ENCODE data around the gene SLC9A6. TPM values are rescaled to one million over a fixed set of nuclear protein-coding genes. Genes with fewer than 3 reads are reported as not detected.

The SLC9A6 gene
- total and polyA plus RNA-seq, 2 of the 8 experiments (the other 6 are each of a cell fraction or from before 2014, with no cell fraction given), result 8.0 to 14.1 TPM

DNA sequence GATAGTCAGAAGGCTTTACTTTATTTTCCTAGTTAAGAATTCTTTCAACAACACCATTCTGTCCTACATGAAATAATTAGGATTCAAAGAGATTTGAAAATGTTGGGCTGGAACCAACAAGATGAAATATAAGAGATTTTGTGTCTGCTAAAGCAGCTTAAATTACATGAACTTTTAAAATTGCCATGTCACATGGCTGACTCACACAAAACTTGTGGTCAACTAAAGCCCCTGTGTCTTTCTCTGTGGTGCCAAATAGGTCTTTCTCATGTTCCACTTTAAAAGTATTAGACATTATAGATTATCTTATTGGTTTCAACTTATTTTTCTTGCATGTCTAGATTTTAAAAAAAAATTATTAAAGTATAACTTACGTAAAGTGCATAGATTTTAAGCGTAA lies 101.3 kb downstream of the SLC9A6 start:
- no peak for FAIRE-seq
- no peak for TF ChIP-seq RNF2 (IDR thresholded peaks at IDR 0.05; ENCODE audit: borderline replicate concordance, low read depth, low read length, missing control alignments, poor library complexity, severe bottlenecking)
- no peak for TF ChIP-seq SRF (IDR thresholded peaks at IDR 0.05; ENCODE audit: low read depth, low read length)
- TF ChIP-seq, protein P1, sequence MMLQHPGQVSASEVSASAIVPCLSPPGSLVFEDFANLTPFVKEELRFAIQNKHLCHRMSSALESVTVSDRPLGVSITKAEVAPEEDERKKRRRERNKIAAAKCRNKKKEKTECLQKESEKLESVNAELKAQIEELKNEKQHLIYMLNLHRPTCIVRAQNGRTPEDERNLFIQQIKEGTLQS (IDR thresholded peaks at IDR 0.05; ENCODE audit: insufficient read depth, low read depth, low read length), result no peak
- no peak for TF ChIP-seq CTBP2 (IDR thresholded peaks at IDR 0.05; ENCODE audit: borderline replicate concordance, insufficient read depth, insufficient read length, low read length)
- no peak for TF ChIP-seq PHF8 (conservative IDR thresholded peaks at IDR 0.05; ENCODE audit: low read depth, low read length)
- no peak for TF ChIP-seq SIN3A (conservative IDR thresholded peaks at IDR 0.05 in 1 of 2, IDR thresholded peaks at IDR 0.05 in 1 of 2; ENCODE audit: low read depth in 1 of 2, low read length in 2 of 2)
- no peak for TF ChIP-seq TBP (IDR thresholded peaks at IDR 0.05; ENCODE audit: low read depth, low read length)
- no peak for TF ChIP-seq NRF1 (IDR thresholded peaks at IDR 0.05; ENCODE audit: low read depth, low read length)
- no peak for TF ChIP-seq YY1 (IDR thresholded peaks at IDR 0.05; ENCODE audit: low read depth, low read length)
- no peak for TF ChIP-seq SAP30 (IDR thresholded peaks at IDR 0.05; ENCODE audit: insufficient read depth, insufficient replicate concordance, low read length)
- no peak for TF ChIP-seq SUZ12 (IDR thresholded peaks at IDR 0.05; ENCODE audit: low read length)
- TF ChIP-seq KDM1A (IDR thresholded peaks at IDR 0.05; ENCODE audit: borderline replicate concordance, low read length), result no peak
- TF ChIP-seq JUN (IDR thresholded peaks at IDR 0.05; ENCODE audit: low read depth, low read length), result no peak

More for the DNA sequence above, 101.3 kb downstream of the SLC9A6 start:
- CTCF ChIA-PET (ENCODE audit: partially characterized antibody), result no interaction called here
- Histone ChIP-seq H3K23me2 (ENCODE audit: low read depth, low read length) (no peaks in the 10 kb centered on the region), H3K27me3 (replicated peaks in 1 of 4; ENCODE audit: control insufficient read depth in 3 of 4, extremely low read depth in 1 of 4, insufficient read depth in 3 of 4, low read length in 3 of 4) (no peaks in the 10 kb centered on the region), H3K4me1 (replicated peaks in 1 of 4; ENCODE audit: control insufficient read depth in 3 of 4, insufficient read depth in 4 of 4, low read length in 3 of 4) (no peaks in the 10 kb centered on the region), H3K56ac (replicated peaks; ENCODE audit: insufficient read length, low read depth, low read length) (no peak overlapping the region), H4K8ac (ENCODE audit: extremely low read depth, insufficient read depth, low read length) (no peak overlapping the region), H4K91ac (replicated peaks; ENCODE audit: insufficient read length, low read length) (no peak overlapping the region), H2BK5ac (ENCODE audit: low read depth, low read length) (no peak overlapping the region), H3K27ac (ENCODE audit: low read depth, low read length) (no peak overlapping the region), H2BK120ac (replicated peaks; ENCODE audit: low read depth, low read length) (no peak overlapping the region), H4K20me1 (replicated peaks in 1 of 2; ENCODE audit: control insufficient read depth in 1 of 2, insufficient read depth in 2 of 2, low read length in 2 of 2) (no peaks in the 10 kb centered on the region), H3K4me3 (ENCODE audit: extremely low read depth in 1 of 4, insufficient read depth in 2 of 4, low read depth in 3 of 4, low read length in 4 of 4) (no peak overlapping the region), H2BK20ac (ENCODE audit: low read length) (no peak overlapping the region), H3K4me2 (ENCODE audit: insufficient read depth in 1 of 2, low read depth in 2 of 2, low read length in 2 of 2) (no peak overlapping the region), H4K5ac (ENCODE audit: insufficient read length, low read depth, low read length) (no peak overlapping the region), H3K9ac (replicated peaks in 1 of 4; ENCODE audit: extremely low read depth in 1 of 4, low read depth in 3 of 4, low read length in 3 of 4) (no peak overlapping the region), H2BK12ac (ENCODE audit: low read depth, low read length) (no peak overlapping the region), H3K14ac (ENCODE audit: insufficient read length) (no peak overlapping the region), H3K36me3 (ENCODE audit: control insufficient read depth in 2 of 4, insufficient read depth in 4 of 4, low read length in 3 of 4) (no peaks in the 10 kb centered on the region), H3K4ac (replicated peaks; ENCODE audit: insufficient read length, low read depth, low read length) (no peak overlapping the region), H3K18ac (ENCODE audit: extremely low read depth, low read length) (no peak overlapping the region), H3K23ac (ENCODE audit: insufficient read length) (no peak overlapping the region), H2BK15ac (ENCODE audit: low read length) (no peak overlapping the region), H2AFZ (ENCODE audit: low read length) (no peak overlapping the region), H3K79me1 (ENCODE audit: low read depth, low read length) (no peaks in the 10 kb centered on the region), H3K79me2 (ENCODE audit: control insufficient read depth in 1 of 2, insufficient read depth in 2 of 2, low read length in 2 of 2) (no peaks in the 10 kb centered on the region), H3K9me3 (ENCODE audit: insufficient read depth in 2 of 2, low read depth in 1 of 2, low read length in 1 of 2) (no peaks in the 10 kb centered on the region), H2AK5ac (ENCODE audit: low read depth, low read length) (no peak overlapping the region)
- POLR2A ChIA-PET (ENCODE audit: partially characterized antibody), result no interaction called here
- 78% methylated on average over 2 of the region's 2 CpGs; no CpG with 5 or more reads in 1 of the 2 experiments for WGBS, 2 experiments (ENCODE audit: extremely low coverage in 1 of 2, insufficient coverage in 1 of 2, insufficient read length in 1 of 2, insufficient replicate concordance in 2 of 2, low coverage in 1 of 2, low lambda C conversion rate in 2 of 2, missing lambda C conversion rate in 1 of 2)
- DNase-seq (ENCODE audit: low read depth in 1 of 2, low spot score in 2 of 2), result no peak
